ENCODE data around the gene SSBP2.

The SSBP2 gene

GRCh38 chr5:81524015-81524414, 226.9 kb downstream of the SSBP2 start:
- Histone ChIP-seq H3K27me3 (ENCODE audit: low read length) (no peaks in the 10 kb centered on the region), H3K9me2 (replicated peaks; ENCODE audit: insufficient read depth, low read length) (no peaks in the 10 kb centered on the region), H3K9me3 (ENCODE audit: insufficient read depth, low read length) (no peaks in the 10 kb centered on the region), H4K20me1 (ENCODE audit: low read depth, low read length) (no peaks in the 10 kb centered on the region), H3K36me3 (ENCODE audit: low read length) (no peaks in the 10 kb centered on the region), H3K4me3 (ENCODE audit: insufficient read depth, low read length, poor library complexity, severe bottlenecking) (no peak overlapping the region), H3K4me2 (ENCODE audit: low read depth, low read length, poor library complexity, severe bottlenecking) (no peak overlapping the region), H3F3A (ENCODE audit: insufficient read depth) (no peaks in the 10 kb centered on the region), H2AFZ (ENCODE audit: low read depth, low read length, severe bottlenecking) (no peak overlapping the region), H3K27ac (ENCODE audit: low read depth, low read length) (no peak overlapping the region), H3K9ac (ENCODE audit: low read length) (no peak overlapping the region), H3K79me2 (ENCODE audit: insufficient read depth, low read length) (no peaks in the 10 kb centered on the region)
- TF ChIP-seq CTCF (IDR thresholded peaks at IDR 0.05; ENCODE audit: insufficient read depth, low read length, poor library complexity, severe bottlenecking) (no peak), EZH2phosphoT487 (conservative IDR thresholded peaks at IDR 0.05; ENCODE audit: low read length) (no peak)

GRCh38 chr5:81522571-81522970, 228.3 kb downstream of the SSBP2 start:
- H3K9me3 ChIP-seq (ENCODE audit: insufficient read depth, low read length): no peaks in the 10 kb centered on the region
- peaks cover 3% of the 10 kb centered on the region; the same call in 1 of the 2 replicates for H3F3A ChIP-seq (ENCODE audit: insufficient read depth)
- no peaks in the 10 kb centered on the region for H4K20me1 ChIP-seq (ENCODE audit: low read depth, low read length)
- H3K9ac ChIP-seq (ENCODE audit: low read length): no peak overlapping the region
- H3K4me3 ChIP-seq (ENCODE audit: insufficient read depth, low read length, poor library complexity, severe bottlenecking): no peak overlapping the region
- no peaks in the 10 kb centered on the region; the same call in 1 of the 2 replicates for H3K36me3 ChIP-seq (ENCODE audit: low read length)
- no peak overlapping the region for H3K27ac ChIP-seq (ENCODE audit: low read depth, low read length)
- no peak overlapping the region for H2AFZ ChIP-seq (ENCODE audit: low read depth, low read length, severe bottlenecking)
- no peaks in the 10 kb centered on the region for H3K27me3 ChIP-seq (ENCODE audit: low read length)
- TF ChIP-seq CTCF (IDR thresholded peaks at IDR 0.05; ENCODE audit: insufficient read depth, low read length, poor library complexity, severe bottlenecking): no peak
- TF ChIP-seq EZH2phosphoT487 (conservative IDR thresholded peaks at IDR 0.05; ENCODE audit: low read length): no peak
- H3K9me2 ChIP-seq (replicated peaks; ENCODE audit: insufficient read depth, low read length): no peaks in the 10 kb centered on the region
- no peak overlapping the region for H3K4me2 ChIP-seq (ENCODE audit: low read depth, low read length, poor library complexity, severe bottlenecking)
- no peaks in the 10 kb centered on the region for H3K79me2 ChIP-seq (ENCODE audit: insufficient read depth, low read length)

GRCh38 chr5:81520769-81521168, 230.1 kb downstream of the SSBP2 start:
- H3K4me3 ChIP-seq (ENCODE audit: insufficient read depth, low read length, poor library complexity, severe bottlenecking): no peak overlapping the region
- no peaks in the 10 kb centered on the region for H3K27me3 ChIP-seq (ENCODE audit: low read length)
- H4K20me1 ChIP-seq (ENCODE audit: low read depth, low read length): no peaks in the 10 kb centered on the region
- H3K9ac ChIP-seq (ENCODE audit: low read length): no peak overlapping the region
- no peaks in the 10 kb centered on the region; the same call in 1 of the 2 replicates for H3K36me3 ChIP-seq (ENCODE audit: low read length)
- H3K9me3 ChIP-seq (ENCODE audit: insufficient read depth, low read length): no peaks in the 10 kb centered on the region
- H2AFZ ChIP-seq (ENCODE audit: low read depth, low read length, severe bottlenecking): no peak overlapping the region
- H3K4me2 ChIP-seq (ENCODE audit: low read depth, low read length, poor library complexity, severe bottlenecking): no peak overlapping the region
- H3F3A ChIP-seq (ENCODE audit: insufficient read depth): peaks cover 12% of the 10 kb centered on the region; the same call in 1 of the 2 replicates
- TF ChIP-seq EZH2phosphoT487 (conservative IDR thresholded peaks at IDR 0.05; ENCODE audit: low read length) (no peak), CTCF (IDR thresholded peaks at IDR 0.05; ENCODE audit: insufficient read depth, low read length, poor library complexity, severe bottlenecking) (no peak)
- no peaks in the 10 kb centered on the region for H3K9me2 ChIP-seq (replicated peaks; ENCODE audit: insufficient read depth, low read length)
- H3K27ac ChIP-seq (ENCODE audit: low read depth, low read length): no peak overlapping the region
- H3K79me2 ChIP-seq (ENCODE audit: insufficient read depth, low read length): no peaks in the 10 kb centered on the region

All from SU-DHL-6 (cell line).